GM18505 (cell line): ENCODE data around the gene STK10.

Experiments used
- ATAC-seq: cut with Tn5 transposase; IDR thresholded peaks from one replicate; pipeline ENCODE4 v1.9.1; 2021; ENCODE audit not compliant: unreplicated experiment
- POLR2A ChIP-seq: IDR thresholded peaks from 4 replicates; pipeline ENCODE4 v1.6.1; 2011; ENCODE audit warnings: borderline replicate concordance; ENCODE audit not compliant: insufficient read depth, insufficient read length; ENCODE audit errors: extremely low read depth

STK10 gene

GRCh38 chr5:172006321-172007174, 181.5 kb downstream of the STK10 start, which contains the start of gene FBXW11:
FBXW11 (minus strand) TSS chr5:172006638; CDS start chr5:172006502, 136 bp downstream.
- ATAC-seq = peak; percentile 80
- peak; percentile 98 for TF ChIP-seq POLR2A

DNA sequence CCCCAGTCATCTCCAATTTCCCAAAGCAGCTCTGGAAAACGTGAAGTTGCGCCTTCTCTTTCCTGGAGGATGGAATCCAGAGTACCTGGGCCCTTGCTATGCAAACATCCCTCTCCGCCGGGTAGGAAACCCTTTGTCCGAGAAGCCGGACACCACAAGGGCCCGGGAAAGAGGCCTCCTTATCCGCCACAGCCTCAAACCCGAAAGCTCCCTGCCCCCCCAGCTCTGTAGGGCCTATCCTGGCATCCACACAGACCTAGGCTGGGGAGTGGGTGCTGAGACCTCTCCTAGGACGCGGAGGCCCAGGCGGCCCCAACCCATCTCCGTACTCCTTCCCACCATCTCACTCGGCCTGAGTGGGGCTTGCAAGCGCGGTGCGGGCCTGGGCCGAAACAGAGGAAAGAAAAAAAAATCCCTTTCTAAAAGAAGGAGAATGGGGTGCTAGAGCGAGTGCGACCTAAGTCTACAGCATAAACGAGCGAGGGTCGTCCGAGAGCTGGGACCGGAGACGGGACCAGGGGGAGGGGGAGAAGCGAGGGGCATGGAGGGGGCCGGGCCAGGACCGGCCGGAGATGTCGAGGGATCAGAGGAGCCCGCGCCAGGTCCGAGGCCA, 182.2 kb downstream of the STK10 start:
- ATAC-seq = peak; percentile 5

GRCh38 chr5:172004824-172005237, 183.2 kb downstream of the STK10 start:
- TF ChIP-seq POLR2A = no peak
- no peak for ATAC-seq

More for the DNA sequence above, 182.2 kb downstream of the STK10 start:
- TF ChIP-seq POLR2A = no peak

- no peak for ATAC-seq
Measured at GRCh38 chr5:172003746-172004145, 184.3 kb downstream of the STK10 start.

GRCh38 chr5:172002840-172003512, 185.0 kb downstream of the STK10 start:
- ATAC-seq = no peak
- TF ChIP-seq POLR2A = no peak

More at GRCh38 chr5:172003746-172004145, 184.3 kb downstream of the STK10 start:
- TF ChIP-seq POLR2A = no peak

DNA sequence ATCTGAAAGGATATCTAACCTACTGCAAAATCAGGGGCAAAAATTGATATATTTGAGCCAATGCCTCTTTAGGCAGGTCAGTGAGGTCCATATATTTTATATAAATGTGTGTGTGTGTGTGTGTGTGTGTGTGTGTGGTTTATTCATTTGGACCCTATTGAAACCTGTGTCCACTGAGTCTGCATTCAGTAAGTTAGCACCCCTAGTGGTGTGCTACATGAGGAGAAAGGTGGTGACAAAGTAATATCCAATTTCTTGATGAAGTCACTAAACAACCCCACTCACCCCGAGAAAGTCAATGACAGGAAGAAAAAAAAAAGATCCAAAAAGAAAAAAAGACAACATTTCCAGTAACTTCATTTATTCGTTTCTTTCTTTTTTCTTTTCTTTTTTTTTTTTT, 185.7 kb downstream of the STK10 start:
- no peak for ATAC-seq
- no peak for TF ChIP-seq POLR2A

DNA sequence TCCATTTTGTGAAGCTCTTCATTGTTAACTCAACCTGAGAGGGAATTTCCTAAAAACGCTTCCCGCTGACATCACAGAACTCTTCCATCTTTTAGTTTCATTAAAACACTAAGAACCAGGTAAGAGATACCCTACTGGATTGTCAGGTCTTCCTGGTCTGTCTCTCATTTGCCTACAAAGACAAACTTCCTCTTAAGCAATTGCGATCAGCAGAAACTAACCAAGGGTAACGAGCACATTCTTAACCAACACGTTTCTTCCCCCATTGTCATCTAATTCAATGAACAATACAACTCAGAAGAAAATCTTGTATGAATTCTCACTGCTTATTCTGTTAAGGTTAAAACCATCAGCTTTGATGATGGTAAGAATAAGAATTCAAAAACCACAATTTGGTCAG, 188.1 kb downstream of the STK10 start:
- ATAC-seq = peak; percentile 54
- no peak for TF ChIP-seq POLR2A

GRCh38 chr5:171999100-171999499, 188.9 kb downstream of the STK10 start:
- no peak for TF ChIP-seq POLR2A
- no peak for ATAC-seq

DNA sequence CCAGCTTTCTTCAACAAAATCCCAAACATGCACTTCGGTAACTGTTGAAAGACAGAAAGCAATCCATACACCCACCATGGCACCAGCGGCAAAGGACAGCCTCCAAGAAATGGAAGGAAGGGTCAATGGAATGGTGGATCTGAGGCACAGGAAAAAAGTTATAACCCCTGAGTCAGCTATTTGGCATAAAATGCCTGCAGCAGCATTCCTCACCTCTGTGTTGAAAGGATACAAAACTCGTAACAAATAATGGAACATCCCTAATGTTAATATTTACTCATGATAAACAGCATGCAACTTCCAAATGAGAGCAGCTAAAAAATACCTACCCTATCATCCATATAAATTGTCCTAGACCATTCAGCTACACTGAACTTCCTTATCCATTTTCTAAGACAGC, 191.0 kb downstream of the STK10 start:
- no peak for TF ChIP-seq POLR2A

GRCh38 chr5:171992813-171993212, 195.2 kb downstream of the STK10 start:
- ATAC-seq = no peak
- no peak for TF ChIP-seq POLR2A

More for the DNA sequence above, 191.0 kb downstream of the STK10 start:
- no peak for ATAC-seq

GRCh38 chr5:171992305-171992704, 195.7 kb downstream of the STK10 start:
- no peak for TF ChIP-seq POLR2A
- no peak for ATAC-seq
